Myocyte (in vitro differentiated cells): ENCODE data around the gene KLK10. TPM values are rescaled to one million over a fixed set of nuclear protein-coding genes. Genes with fewer than 3 reads are reported as not detected.

Experiments
- DNase-seq: peaks from one replicate; pipeline ENCODE4 v3.0.0-alpha.2; 2012; ENCODE audit warnings: low read depth
- total RNA-seq: library from RNA; depleted of rRNA; stranded (reverse); fragments of >200 nt; gene quantifications from 2 replicates; pipeline ENCODE4 v1.2.3, GENCODE V29; 2014

KLK10 gene
- total RNA-seq, 1 donor from 2014 or later: not detected

- DNase-seq: no peak
Measured at GRCh38 chr19:50969413-50969760, 50.1 kb downstream of the KLK10 start, which contains the start of gene KLK6. Gene KLK6 (minus strand): TSS chr19:50969591. CDS start chr19:50968104, 1,487 bp downstream.

GRCh38 chr19:50968716-50969412 lies 50.6 kb downstream of the KLK10 start:
- DNase-seq: no peak

GRCh38 chr19:50967929-50968715 lies 51.4 kb downstream of the KLK10 start:
- DNase-seq: no peak

GRCh38 chr19:50964266-50964665 lies 55.2 kb downstream of the KLK10 start:
- no peak for DNase-seq

- DNase-seq: no peak
Measured at GRCh38 chr19:50963381-50963780, 56.1 kb downstream of the KLK10 start.

Other genes with a start within 250 kb of the KLK10 start
- gene GPR32, start 249.2 kb downstream of the KLK10 start, total RNA-seq: not detected in 2 replicates
- not detected in 2 replicates for gene ACP4, start 229.3 kb downstream of the KLK10 start, total RNA-seq
- gene KLK1, start 195.9 kb downstream of the KLK10 start, total RNA-seq: not detected in 2 replicates
- not detected in 2 replicates for gene KLK15, start 186.1 kb downstream of the KLK10 start, total RNA-seq
- not detected in 2 replicates for gene KLK3, start 164.8 kb downstream of the KLK10 start, total RNA-seq
- not detected in 2 replicates for gene KLK2, start 146.3 kb downstream of the KLK10 start, total RNA-seq
- gene KLK4, start 108.3 kb downstream of the KLK10 start, total RNA-seq: not detected in 2 replicates
- gene KLK5, start 66.7 kb downstream of the KLK10 start, total RNA-seq: not detected in 2 replicates
- not detected in 2 replicates for gene KLK6, start 50.1 kb downstream of the KLK10 start, total RNA-seq
- not detected in 2 replicates for gene KLK7, start 35.8 kb downstream of the KLK10 start, total RNA-seq
- not detected in 2 replicates for gene KLK8, start 18.1 kb downstream of the KLK10 start, total RNA-seq
- gene KLK11, start 6.9 kb upstream of the KLK10 start, total RNA-seq: not detected in 2 replicates
- not detected in 2 replicates for gene KLK12, start 15.3 kb upstream of the KLK10 start, total RNA-seq
- not detected in 2 replicates for gene KLK13, start 45.4 kb upstream of the KLK10 start, total RNA-seq
- gene KLK14, start 63.2 kb upstream of the KLK10 start, total RNA-seq: not detected in 2 replicates
- gene CTU1, start 88.7 kb upstream of the KLK10 start, total RNA-seq: 16.2 and 17.8 TPM in 2 replicates
- gene SIGLEC9, start 105.2 kb upstream of the KLK10 start, total RNA-seq: not detected in 2 replicates
- gene SIGLEC7, start 122.6 kb upstream of the KLK10 start, total RNA-seq: not detected in 2 replicates
- 0.21 TPM in 1 of 2 replicates, not detected in the other for gene CD33, start 205.4 kb upstream of the KLK10 start, total RNA-seq
- not detected in 2 replicates for gene SIGLECL1, start 231.4 kb upstream of the KLK10 start, total RNA-seq